Gastrocnemius medialis (tissue), 4 donors: ENCODE data around the gene ZNF579.
"Not testable (repeated sequence)": the region's sequence is repeated elsewhere in the genome, so short reads cannot be mapped to it uniquely, and the experiment has no call there.

Source experiments
- CTCF ChIP-seq, 5 experiments: fragments of 450-650 bp in 3 of 5; fragments of 200-600 bp in 2 of 5; sonication (generic) in 2 of 5; IDR thresholded peaks in 4 of 5; conservative IDR thresholded peaks in 1 of 5; 1 replicate in 4 of 5; 2 replicates in 1 of 5; pipeline ENCODE4 v1.5.1; 2016 to 2019; ENCODE audit warnings: antibody characterized with exemption in 5 of 5, mild to moderate bottlenecking in 3 of 5, moderate library complexity in 3 of 5
- POLR2A ChIP-seq, 2 donors: fragments of 450-650 bp; IDR thresholded peaks; one replicate each; pipeline ENCODE4 v1.6.1; 2017; ENCODE audit warnings: antibody characterized with exemption in 2 of 2, mild to moderate bottlenecking in 2 of 2, moderate library complexity in 2 of 2

GRCh38 chr19:55583897-55584296 is 3.2 kb upstream of the ZNF579 start:
- not testable (repeated sequence) for TF ChIP-seq POLR2A (IDR thresholded peaks at IDR 0.05); CTCF (IDR thresholded peaks at IDR 0.05 in 4 of 5, conservative IDR thresholded peaks at IDR 0.05 in 1 of 5)
